ENCODE results near the gene RRBP1. TPM values are rescaled to one million over a fixed set of nuclear protein-coding genes. Genes with fewer than 3 reads are reported as not detected.

The RRBP1 gene
- total RNA-seq, 1 experiment from 2014 or later, result 79.2 TPM

GRCh38 chr20:17627101-17627955, 54.7 kb downstream of the RRBP1 start:
- Histone ChIP-seq H3K4me3 (ENCODE audit: insufficient read depth, low read depth, low read length) (no peak overlapping the region), H3K36me3 (replicated peaks; ENCODE audit: control insufficient read depth, insufficient read depth, low read length) (peaks cover 41% of the 10 kb centered on the region)

DNA sequence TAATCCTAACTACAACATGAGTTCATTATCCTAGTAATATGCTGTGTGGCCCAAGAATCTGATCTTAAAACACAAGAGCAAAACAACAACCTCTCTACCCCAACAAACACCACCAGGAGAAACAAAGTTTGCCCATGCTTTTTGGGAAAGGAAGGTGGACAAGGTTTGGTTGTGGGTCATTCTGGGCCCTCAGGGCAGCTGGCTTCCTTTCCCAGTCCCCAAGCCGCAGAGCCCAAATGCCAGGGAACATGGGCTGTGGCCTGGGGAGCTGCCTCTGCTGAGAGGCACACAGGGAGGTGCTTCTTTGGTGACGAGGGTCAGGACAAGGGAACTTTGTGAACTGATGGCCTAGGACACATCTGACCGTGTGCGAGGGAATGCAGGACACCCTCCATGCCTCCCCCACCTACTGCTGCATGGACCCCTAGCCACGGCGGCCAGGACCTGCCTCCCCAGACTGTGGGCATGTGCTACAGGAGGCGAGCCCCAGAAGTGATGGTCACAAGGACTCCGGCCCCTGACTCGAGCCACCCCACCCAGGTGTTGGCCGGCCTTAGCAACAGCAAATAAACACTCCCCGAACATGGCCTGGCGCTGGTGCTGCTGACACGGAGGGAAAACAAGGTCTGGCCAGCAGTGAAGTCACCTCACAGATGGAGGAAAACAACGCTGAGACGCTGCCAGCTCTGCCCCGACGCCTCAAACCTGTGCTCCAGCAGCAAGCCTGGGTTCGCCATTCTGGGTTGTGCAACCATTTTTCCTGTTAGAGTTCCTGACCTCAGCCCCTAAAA, 55.6 kb downstream of the RRBP1 start:
- DNase-seq, result peak; percentile 38
- Histone ChIP-seq H3K27me3 (ENCODE audit: control insufficient read depth, insufficient read depth, low read length) (no peaks in the 10 kb centered on the region), H3K36me3 (replicated peaks; ENCODE audit: control insufficient read depth, insufficient read depth, low read length) (peaks cover 42% of the 10 kb centered on the region), H3K4me3 (ENCODE audit: insufficient read depth, low read depth, low read length) (no peak overlapping the region)

More at GRCh38 chr20:17627101-17627955, 54.7 kb downstream of the RRBP1 start:
- no peaks in the 10 kb centered on the region for H3K27me3 ChIP-seq (ENCODE audit: control insufficient read depth, insufficient read depth, low read length)
- DNase-seq, result peak; percentile 52

DNA sequence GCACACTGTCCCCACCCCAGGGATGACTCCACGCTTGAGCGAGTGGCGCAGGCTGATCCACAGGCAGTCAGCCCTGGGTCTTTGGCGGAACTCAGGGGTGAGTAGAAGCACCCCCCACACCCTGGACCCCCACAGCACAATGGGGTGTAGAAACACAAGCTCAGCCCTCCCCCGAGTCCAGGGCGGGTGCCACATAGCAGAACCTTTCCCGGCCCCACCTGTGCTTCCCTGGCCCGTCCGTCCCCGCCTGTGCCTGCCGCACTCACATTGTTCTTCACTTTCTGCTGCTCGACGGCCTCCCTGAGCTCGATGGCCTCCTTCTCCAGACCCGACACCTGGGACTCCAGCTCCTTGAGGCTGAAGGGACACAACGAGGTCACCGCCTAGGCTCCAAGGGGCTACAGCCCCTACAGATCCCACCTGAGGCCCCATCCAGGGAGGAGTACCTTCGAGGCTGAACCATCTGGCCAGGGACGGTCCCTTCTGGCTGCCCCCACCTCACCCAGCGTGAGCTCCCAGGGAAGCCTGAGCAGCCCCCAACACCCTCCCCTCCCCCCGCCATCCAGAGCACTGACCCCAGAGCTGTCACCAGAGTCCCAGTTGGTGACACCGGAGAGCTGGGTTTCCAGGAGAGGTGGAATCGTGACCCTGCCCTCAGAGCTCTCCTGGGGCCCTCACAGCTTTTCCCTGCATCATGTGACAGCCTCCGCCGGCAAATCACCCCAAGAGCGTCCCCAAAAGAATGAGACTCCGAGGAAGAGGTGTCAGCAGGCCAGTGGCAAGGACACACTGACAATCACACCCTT, 56.6 kb downstream of the RRBP1 start:
- Histone ChIP-seq H3K36me3 (replicated peaks; ENCODE audit: control insufficient read depth, insufficient read depth, low read length) (peaks cover 42% of the 10 kb centered on the region), H3K4me3 (ENCODE audit: insufficient read depth, low read depth, low read length) (no peak overlapping the region), H3K27me3 (ENCODE audit: control insufficient read depth, insufficient read depth, low read length) (no peaks in the 10 kb centered on the region)
- DNase-seq, result peak; percentile 51

DNA sequence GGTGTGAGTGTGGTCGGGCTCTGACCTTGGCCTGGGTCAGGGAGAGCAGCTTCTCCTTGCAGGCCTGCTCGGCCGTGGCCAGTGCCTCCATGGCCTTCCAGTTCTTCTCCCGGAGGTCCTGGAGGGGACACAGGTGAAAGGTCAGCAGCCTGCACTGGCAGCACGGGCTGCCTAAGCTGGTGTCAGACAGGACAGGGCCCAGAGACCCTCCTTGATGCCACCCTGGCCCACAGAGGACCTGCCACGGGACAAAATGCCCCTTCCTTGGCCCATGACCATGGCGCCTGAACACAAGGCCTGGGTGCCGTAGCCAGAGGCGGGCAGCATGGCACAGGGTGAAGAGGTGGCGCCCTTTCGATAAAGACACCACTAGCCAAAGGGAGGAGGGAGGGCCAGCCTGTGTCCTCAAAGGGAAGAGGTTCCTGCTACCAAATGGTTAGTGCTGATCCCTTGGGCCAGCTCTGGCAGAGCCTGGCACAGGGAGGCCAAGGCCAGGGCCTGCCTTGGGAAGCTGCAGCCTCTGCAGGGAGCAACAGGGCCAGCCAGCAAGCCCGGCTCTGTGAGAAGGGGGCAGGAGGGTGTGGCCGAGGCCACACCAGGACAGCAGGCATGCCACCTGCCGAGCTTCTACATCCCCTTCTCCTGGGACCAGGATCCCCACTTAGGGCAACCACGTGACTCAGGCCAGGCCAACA, 57.3 kb downstream of the RRBP1 start:
- Histone ChIP-seq H3K4me3 (ENCODE audit: insufficient read depth, low read depth, low read length) (no peak overlapping the region), H3K27me3 (ENCODE audit: control insufficient read depth, insufficient read depth, low read length) (no peaks in the 10 kb centered on the region), H3K36me3 (replicated peaks; ENCODE audit: control insufficient read depth, insufficient read depth, low read length) (peaks cover 46% of the 10 kb centered on the region)
- DNase-seq, result peak; percentile 51

DNA sequence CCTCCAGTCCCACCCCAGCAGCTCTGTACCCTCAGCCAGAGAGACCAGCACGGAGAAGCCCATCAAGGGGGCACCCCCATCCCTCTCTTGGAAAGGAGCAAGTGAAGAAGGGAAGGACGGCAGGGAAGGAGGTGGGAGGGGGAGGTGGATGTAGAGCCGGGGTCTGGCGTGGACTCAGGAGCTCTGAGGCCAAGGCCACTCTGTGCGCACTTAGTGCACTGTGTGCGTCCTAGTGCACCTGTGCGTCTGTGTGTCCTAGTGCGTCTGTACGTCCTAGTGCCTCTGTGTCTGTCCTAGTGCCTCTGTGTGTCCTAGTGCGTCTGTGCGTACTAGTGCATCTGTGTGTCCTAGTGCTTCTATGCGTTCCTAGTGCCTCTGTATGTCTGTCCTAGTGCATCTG, 58.0 kb downstream of the RRBP1 start:
- peaks cover 46% of the 10 kb centered on the region for H3K36me3 ChIP-seq (replicated peaks; ENCODE audit: control insufficient read depth, insufficient read depth, low read length)
- DNase-seq, result peak; percentile 47
- no peak overlapping the region for H3K4me3 ChIP-seq (ENCODE audit: insufficient read depth, low read depth, low read length)
- no peaks in the 10 kb centered on the region for H3K27me3 ChIP-seq (ENCODE audit: control insufficient read depth, insufficient read depth, low read length)

DNA sequence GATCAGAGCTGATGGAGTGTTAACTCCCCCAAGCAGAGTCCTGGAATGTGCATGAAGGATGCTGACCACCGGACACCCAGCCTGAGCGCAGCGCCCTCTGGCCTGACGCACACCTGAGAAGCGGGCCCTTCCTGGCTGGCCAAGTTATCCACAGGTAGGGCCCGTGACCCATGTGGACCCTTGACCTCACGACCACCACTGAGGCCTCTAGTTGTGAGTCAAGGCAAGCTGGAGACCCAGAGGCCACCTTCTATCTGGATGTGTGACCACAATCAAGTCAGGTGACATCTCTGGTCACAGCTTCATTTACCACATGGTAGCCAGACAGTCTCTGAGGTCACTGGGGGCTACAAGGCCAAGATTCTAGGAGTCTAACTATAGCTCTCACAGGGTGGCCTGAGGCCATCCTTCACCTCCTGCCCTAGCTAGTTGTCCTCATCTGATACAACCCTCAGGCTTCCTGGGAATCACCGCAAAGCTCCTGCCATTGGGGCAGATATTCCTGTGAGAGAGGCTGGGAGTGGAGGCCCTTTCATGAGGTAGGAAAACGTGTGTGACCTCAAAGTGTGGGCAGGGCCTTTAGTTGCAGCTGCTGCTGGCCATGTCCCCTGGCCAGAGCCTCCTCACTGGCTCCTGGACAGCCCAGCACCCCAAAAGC, 59.1 kb downstream of the RRBP1 start:
- DNase-seq, result peak; percentile 36
- no peaks in the 10 kb centered on the region for H3K27me3 ChIP-seq (ENCODE audit: control insufficient read depth, insufficient read depth, low read length)
- peaks cover 46% of the 10 kb centered on the region for H3K36me3 ChIP-seq (replicated peaks; ENCODE audit: control insufficient read depth, insufficient read depth, low read length)
- no peak overlapping the region for H3K4me3 ChIP-seq (ENCODE audit: insufficient read depth, low read depth, low read length)

GRCh38 chr20:17622086-17622850, 59.8 kb downstream of the RRBP1 start:
- peaks cover 45% of the 10 kb centered on the region for H3K36me3 ChIP-seq (replicated peaks; ENCODE audit: control insufficient read depth, insufficient read depth, low read length)
- peak; percentile 36 for DNase-seq
- H3K4me3 ChIP-seq (ENCODE audit: insufficient read depth, low read depth, low read length), result no peak overlapping the region
- H3K27me3 ChIP-seq (ENCODE audit: control insufficient read depth, insufficient read depth, low read length), result no peaks in the 10 kb centered on the region

- peak; percentile 31 for DNase-seq
- peaks cover 45% of the 10 kb centered on the region for H3K36me3 ChIP-seq (replicated peaks; ENCODE audit: control insufficient read depth, insufficient read depth, low read length)
- no peak overlapping the region for H3K4me3 ChIP-seq (ENCODE audit: insufficient read depth, low read depth, low read length)
- H3K27me3 ChIP-seq (ENCODE audit: control insufficient read depth, insufficient read depth, low read length), result no peaks in the 10 kb centered on the region
Measured at GRCh38 chr20:17621229-17621968, 60.6 kb downstream of the RRBP1 start.

- peak; percentile 42 for DNase-seq
- Histone ChIP-seq H3K4me3 (ENCODE audit: insufficient read depth, low read depth, low read length) (no peak overlapping the region), H3K27me3 (ENCODE audit: control insufficient read depth, insufficient read depth, low read length) (no peaks in the 10 kb centered on the region), H3K36me3 (replicated peaks; ENCODE audit: control insufficient read depth, insufficient read depth, low read length) (peaks cover 45% of the 10 kb centered on the region)
Measured at GRCh38 chr20:17620371-17621228, 61.4 kb downstream of the RRBP1 start.

DNA sequence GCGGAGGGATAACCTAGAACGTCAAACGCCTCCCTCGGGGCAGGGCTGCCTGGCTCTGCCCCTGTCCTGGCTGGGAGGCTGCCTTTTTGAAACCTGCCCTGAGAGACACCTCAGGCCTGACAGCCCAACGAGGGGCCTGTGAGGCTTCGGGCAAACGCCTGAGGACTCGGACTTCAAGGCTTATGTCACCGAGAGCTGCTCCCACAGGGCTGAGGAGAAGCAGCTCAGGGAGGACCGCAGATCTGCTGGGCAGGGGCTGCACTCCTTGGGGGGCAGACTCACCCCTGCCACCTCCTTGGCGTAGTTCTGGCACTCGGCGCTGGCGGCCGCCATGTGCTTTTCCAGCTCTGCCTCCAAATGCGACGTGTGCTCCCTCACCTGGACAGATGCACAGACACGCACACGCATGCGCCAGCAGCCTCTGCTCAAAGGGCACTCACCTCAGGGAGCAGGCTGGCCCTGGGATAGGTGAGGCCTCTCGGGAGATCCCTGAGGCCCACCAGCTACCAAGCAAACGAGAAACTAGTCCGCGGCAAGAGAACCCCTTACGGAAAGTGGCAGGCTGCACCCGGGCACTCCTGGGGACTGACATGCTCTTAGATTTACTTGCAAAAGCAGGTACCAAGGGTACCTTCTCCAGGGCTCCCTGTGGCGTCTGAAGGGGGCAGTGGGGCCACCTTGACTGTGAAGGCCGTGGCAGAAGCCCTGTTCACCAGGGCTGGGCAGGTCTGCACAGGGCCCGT, 62.5 kb downstream of the RRBP1 start:
- DNase-seq, result peak; percentile 40
- Histone ChIP-seq H3K27me3 (ENCODE audit: control insufficient read depth, insufficient read depth, low read length) (no peaks in the 10 kb centered on the region), H3K36me3 (replicated peaks; ENCODE audit: control insufficient read depth, insufficient read depth, low read length) (peaks cover 42% of the 10 kb centered on the region), H3K4me3 (ENCODE audit: insufficient read depth, low read depth, low read length) (no peak overlapping the region)

- Histone ChIP-seq H3K27me3 (ENCODE audit: control insufficient read depth, insufficient read depth, low read length) (no peaks in the 10 kb centered on the region), H3K4me3 (ENCODE audit: insufficient read depth, low read depth, low read length) (no peak overlapping the region), H3K36me3 (replicated peaks; ENCODE audit: control insufficient read depth, insufficient read depth, low read length) (peaks cover 36% of the 10 kb centered on the region)
- DNase-seq, result peak; percentile 26
Measured at GRCh38 chr20:17618673-17619013, 63.4 kb downstream of the RRBP1 start.
